Breast epithelium (tissue), 3 donors: ENCODE results near the gene CSMD2.

Experiments
- CTCF ChIP-seq, 3 donors: fragments of 450-650 bp; IDR thresholded peaks; one replicate each; pipeline ENCODE4 v1.5.1; 2016 to 2017; ENCODE audit warnings: antibody characterized with exemption in 3 of 3, mild to moderate bottlenecking in 3 of 3, moderate library complexity in 3 of 3
- POLR2A ChIP-seq: fragments of 450-650 bp; IDR thresholded peaks from one replicate; pipeline ENCODE4 v1.6.1; 2016; ENCODE audit warnings: antibody characterized with exemption, mild to moderate bottlenecking, moderate library complexity

- TF ChIP-seq CTCF (IDR thresholded peaks at IDR 0.05) (no peak), POLR2A (no peak)
These were observed 278.5 kb downstream of the CSMD2 start for GRCh38 chr1:33886496-33886895.
